Measurements from ENCODE around the gene RTL10. TPM values are rescaled to one million over a fixed set of nuclear protein-coding genes. Genes with fewer than 3 reads are reported as not detected.

The RTL10 gene
- total and polyA plus RNA-seq, 2 of the 4 experiments (the other 2 are of a cell fraction): 8.6 to 12.1 TPM

- ATAC-seq (ENCODE audit: low read depth): no peak
- no peak overlapping the region for H2BK120ac ChIP-seq (ENCODE audit: low read depth, low read length)
- no peaks in the 10 kb centered on the region for H3K9me3 ChIP-seq (ENCODE audit: control insufficient read depth, insufficient read depth, low read length)
- BruUV-seq (replicated peaks): no TSS peak
- no peak overlapping the region for H3K23ac ChIP-seq (ENCODE audit: low read depth, low read length)
- H3K4me1 ChIP-seq (ENCODE audit: control insufficient read depth, insufficient read depth, low read length): no peaks in the 10 kb centered on the region
- H4K5ac ChIP-seq (ENCODE audit: low read depth, low read length): no peak overlapping the region
- H3K56ac ChIP-seq (ENCODE audit: extremely low read depth, insufficient read depth, low read length): no peak overlapping the region
- H3K27ac ChIP-seq (ENCODE audit: insufficient read depth, low read length): no peak overlapping the region
- H3K18ac ChIP-seq (ENCODE audit: low read depth, low read length): no peak overlapping the region
- H3K14ac ChIP-seq (replicated peaks; ENCODE audit: low read depth, low read length): no peak overlapping the region
- dilution Hi-C loops (cut with HindIII; ENCODE audit: low sequenced_read_pairs, unreplicated experiment) (no loop called here), intact Hi-C loops (cut with micrococcal nuclease) (no loop called here), in situ Hi-C loops (cut with MboI; ENCODE audit: low sequenced_read_pairs) (no loop called here)
- 96% methylated on average over 5 of the region's 12 CpGs; no CpG with 5 or more reads in 1 of the 2 experiments for WGBS, 2 experiments (ENCODE audit: extremely low coverage in 2 of 2, insufficient read length in 1 of 2)
- H4K20me1 ChIP-seq (ENCODE audit: insufficient read depth, low read length): no peaks in the 10 kb centered on the region
- H3K4me3 ChIP-seq (ENCODE audit: insufficient read depth, low read depth, low read length): no peak overlapping the region
- H2BK15ac ChIP-seq (ENCODE audit: low read depth, low read length): no peak overlapping the region
- no peak overlapping the region for H4K91ac ChIP-seq (ENCODE audit: insufficient read depth, low read depth, low read length)
- H2BK5ac ChIP-seq (ENCODE audit: low read depth, low read length, poor library complexity, severe bottlenecking): no peak overlapping the region
- no peaks in the 10 kb centered on the region for H3K79me1 ChIP-seq (ENCODE audit: low read depth in 1 of 2, low read length in 2 of 2)
- H3K4me2 ChIP-seq (ENCODE audit: low read depth, low read length): no peak overlapping the region
- H3K4ac ChIP-seq (ENCODE audit: low read depth, low read length): no peak overlapping the region
- no peaks in the 10 kb centered on the region for H3K27me3 ChIP-seq (ENCODE audit: control insufficient read depth, insufficient read depth, low read length)
- H2AK5ac ChIP-seq (ENCODE audit: low read depth, low read length): no peak overlapping the region
- H3K36me3 ChIP-seq (ENCODE audit: control insufficient read depth, insufficient read depth, low read length): no peaks in the 10 kb centered on the region
- no peak for DNase-seq
- H2AFZ ChIP-seq (replicated peaks; ENCODE audit: low read length, poor library complexity): no peak overlapping the region
- TF ChIP-seq SMC3 (IDR thresholded peaks at IDR 0.05; ENCODE audit: low read depth, low read length): no peak
- TF ChIP-seq RAD21 (IDR thresholded peaks at IDR 0.05; ENCODE audit: low read length): no peak
- TF ChIP-seq, protein P1, sequence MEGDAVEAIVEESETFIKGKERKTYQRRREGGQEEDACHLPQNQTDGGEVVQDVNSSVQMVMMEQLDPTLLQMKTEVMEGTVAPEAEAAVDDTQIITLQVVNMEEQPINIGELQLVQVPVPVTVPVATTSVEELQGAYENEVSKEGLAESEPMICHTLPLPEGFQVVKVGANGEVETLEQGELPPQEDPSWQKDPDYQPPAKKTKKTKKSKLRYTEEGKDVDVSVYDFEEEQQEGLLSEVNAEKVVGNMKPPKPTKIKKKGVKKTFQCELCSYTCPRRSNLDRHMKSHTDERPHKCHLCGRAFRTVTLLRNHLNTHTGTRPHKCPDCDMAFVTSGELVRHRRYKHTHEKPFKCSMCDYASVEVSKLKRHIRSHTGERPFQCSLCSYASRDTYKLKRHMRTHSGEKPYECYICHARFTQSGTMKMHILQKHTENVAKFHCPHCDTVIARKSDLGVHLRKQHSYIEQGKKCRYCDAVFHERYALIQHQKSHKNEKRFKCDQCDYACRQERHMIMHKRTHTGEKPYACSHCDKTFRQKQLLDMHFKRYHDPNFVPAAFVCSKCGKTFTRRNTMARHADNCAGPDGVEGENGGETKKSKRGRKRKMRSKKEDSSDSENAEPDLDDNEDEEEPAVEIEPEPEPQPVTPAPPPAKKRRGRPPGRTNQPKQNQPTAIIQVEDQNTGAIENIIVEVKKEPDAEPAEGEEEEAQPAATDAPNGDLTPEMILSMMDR (conservative IDR thresholded peaks at IDR 0.05; ENCODE audit: low read depth, low read length): no peak
- no peak for TF ChIP-seq NFE2L2 (IDR thresholded peaks at IDR 0.05; ENCODE audit: low read depth, low read length)
- TF ChIP-seq USF2 (IDR thresholded peaks at IDR 0.05; ENCODE audit: low read depth, low read length): no peak
- no peak for TF ChIP-seq RFX5 (IDR thresholded peaks at IDR 0.05; ENCODE audit: low read depth, low read length)
- no peak overlapping the region for H2BK20ac ChIP-seq (ENCODE audit: low read depth, low read length)
- ChIA-PET POLR2A (ENCODE audit: unreplicated experiment) (no interaction called here), CTCF (interaction anchor here (0.9 kb wide), 1 partner anchor 135 kb away, joined by 3 read pairs; no protein-coding TSS in a partner anchor)
- H2AK9ac ChIP-seq (replicated peaks; ENCODE audit: low read depth, low read length, poor library complexity): no peak overlapping the region
- H3K9ac ChIP-seq (ENCODE audit: low read depth, low read length): no peak overlapping the region
- no peak overlapping the region for H4K8ac ChIP-seq (ENCODE audit: low read depth in 2 of 2, low read length in 2 of 2)
- no peaks in the 10 kb centered on the region for H3K9me1 ChIP-seq (ENCODE audit: insufficient read depth, low read length)
Measured at GRCh38 chr22:19865141-19865829, 10.6 kb upstream of the RTL10 start.
